ENCODE data around the gene GUCA2A. TPM values are rescaled to one million over a fixed set of nuclear protein-coding genes. Genes with fewer than 3 reads are reported as not detected.

Gene GUCA2A
- total RNA-seq, 1 experiment from 2014 or later, result not detected

DNA sequence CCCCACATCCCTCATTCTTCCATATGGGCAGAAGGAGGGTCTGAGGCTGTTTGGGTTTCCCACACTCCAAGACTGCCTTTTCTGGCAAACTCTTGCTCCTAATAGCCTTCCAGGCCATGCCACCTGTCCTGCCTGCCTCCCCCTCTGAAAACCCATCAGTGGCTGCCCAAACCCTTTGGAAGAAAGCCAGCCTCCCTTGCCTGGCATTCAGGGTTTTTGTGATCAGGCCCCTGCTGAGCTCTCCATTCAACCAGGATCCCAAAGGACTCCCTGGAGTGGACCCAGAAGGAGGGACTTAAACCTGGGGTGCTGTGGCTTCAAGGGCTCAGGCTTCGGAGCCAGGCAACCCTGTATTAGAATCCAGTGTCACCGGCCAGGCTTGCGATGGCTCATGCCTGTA, 4.2 kb upstream of the GUCA2A start:
- no peaks in the 10 kb centered on the region for H3K23me2 ChIP-seq (ENCODE audit: insufficient read length, low read depth, low read length, poor library complexity, severe bottlenecking)
- H3K23ac ChIP-seq (ENCODE audit: insufficient read length, low read depth, low read length), result no peak overlapping the region
- no peak overlapping the region for H2BK20ac ChIP-seq (ENCODE audit: low read depth, low read length, poor library complexity, severe bottlenecking)
- no peaks in the 10 kb centered on the region for H3K9me3 ChIP-seq (ENCODE audit: control insufficient read depth, low read depth, low read length)
- no peak overlapping the region for H3K14ac ChIP-seq (ENCODE audit: insufficient read depth, low read length)
- peaks cover 14 to 15% of the 10 kb centered on the region in 2 experiments for H3K4me1 Mint-ChIP-seq
- H3K27ac Mint-ChIP-seq, result 0 out of 7 replicates have a peak overlapping the region, but pooled peaks of 1 of the 3 experiments have one; percentile 23
- no peaks in the 10 kb centered on the region; a peak in 2 of 5 replicates for H3K9me3 Mint-ChIP-seq
- H2AK5ac ChIP-seq (ENCODE audit: insufficient read length, low read length), result no peak overlapping the region
- H3K27me3 Mint-ChIP-seq (ENCODE audit: low read depth), result no peaks in the 10 kb centered on the region
- no peak overlapping the region for H4K8ac ChIP-seq (replicated peaks; ENCODE audit: insufficient read length, low read depth, low read length)
- no peaks in the 10 kb centered on the region for H3K27me3 ChIP-seq (ENCODE audit: insufficient read depth, low read length)
- TF ChIP-seq, protein P1, sequence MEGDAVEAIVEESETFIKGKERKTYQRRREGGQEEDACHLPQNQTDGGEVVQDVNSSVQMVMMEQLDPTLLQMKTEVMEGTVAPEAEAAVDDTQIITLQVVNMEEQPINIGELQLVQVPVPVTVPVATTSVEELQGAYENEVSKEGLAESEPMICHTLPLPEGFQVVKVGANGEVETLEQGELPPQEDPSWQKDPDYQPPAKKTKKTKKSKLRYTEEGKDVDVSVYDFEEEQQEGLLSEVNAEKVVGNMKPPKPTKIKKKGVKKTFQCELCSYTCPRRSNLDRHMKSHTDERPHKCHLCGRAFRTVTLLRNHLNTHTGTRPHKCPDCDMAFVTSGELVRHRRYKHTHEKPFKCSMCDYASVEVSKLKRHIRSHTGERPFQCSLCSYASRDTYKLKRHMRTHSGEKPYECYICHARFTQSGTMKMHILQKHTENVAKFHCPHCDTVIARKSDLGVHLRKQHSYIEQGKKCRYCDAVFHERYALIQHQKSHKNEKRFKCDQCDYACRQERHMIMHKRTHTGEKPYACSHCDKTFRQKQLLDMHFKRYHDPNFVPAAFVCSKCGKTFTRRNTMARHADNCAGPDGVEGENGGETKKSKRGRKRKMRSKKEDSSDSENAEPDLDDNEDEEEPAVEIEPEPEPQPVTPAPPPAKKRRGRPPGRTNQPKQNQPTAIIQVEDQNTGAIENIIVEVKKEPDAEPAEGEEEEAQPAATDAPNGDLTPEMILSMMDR (conservative IDR thresholded peaks at IDR 0.05), result no peak
- H3K79me1 ChIP-seq (ENCODE audit: insufficient read depth, low read depth, low read length, poor library complexity, severe bottlenecking), result no peaks in the 10 kb centered on the region
- H3K79me2 ChIP-seq (ENCODE audit: insufficient read depth, low read length), result no peaks in the 10 kb centered on the region
- no peak overlapping the region for H3K4ac ChIP-seq (ENCODE audit: low read depth, low read length)
- H3K4me2 ChIP-seq (ENCODE audit: insufficient read depth, insufficient read length, low read length), result no peak overlapping the region
- no peaks in the 10 kb centered on the region for H3K36me3 Mint-ChIP-seq (ENCODE audit: insufficient read depth in 1 of 3, low read depth in 3 of 3)
- no peak overlapping the region for H3K56ac ChIP-seq (ENCODE audit: insufficient read length, low read depth, low read length)
- no peak for DNase-seq
- no peak overlapping the region for H3K9ac ChIP-seq (ENCODE audit: extremely low read depth, insufficient read length, low read length)
- H4K5ac ChIP-seq (ENCODE audit: insufficient read length, low read depth, low read length), result no peak overlapping the region
- no CpG with 5 or more reads among the region's 3 CpGs for WGBS (ENCODE audit: extremely low coverage, insufficient read length, low lambda C conversion rate)
- H4K20me1 ChIP-seq (ENCODE audit: control insufficient read depth, insufficient read depth, insufficient read length), result no peaks in the 10 kb centered on the region
- no peaks in the 10 kb centered on the region; the same call in 1 of the 2 replicates for H3K4me1 ChIP-seq (ENCODE audit: insufficient read depth, low read length)
- no peak overlapping the region for H4K91ac ChIP-seq (ENCODE audit: insufficient read length, low read depth, low read length)
- no peak overlapping the region for H2BK15ac ChIP-seq (ENCODE audit: low read depth, low read length)
- no peak overlapping the region for H2AFZ ChIP-seq (ENCODE audit: low read length)
- no peak overlapping the region for H2BK5ac ChIP-seq (ENCODE audit: insufficient read length, low read length)
- H2BK12ac ChIP-seq (ENCODE audit: insufficient read length, low read depth, low read length), result no peak overlapping the region
- H2BK120ac ChIP-seq (ENCODE audit: low read depth, low read length, poor library complexity, severe bottlenecking), result no peak overlapping the region
- H3K18ac ChIP-seq (ENCODE audit: insufficient read length, low read depth, low read length), result no peak overlapping the region
- H3K4me3 Mint-ChIP-seq, result no peak overlapping the region
- H3K27ac ChIP-seq (ENCODE audit: insufficient read length, low read depth, low read length), result no peak overlapping the region
- H3T11ph ChIP-seq (ENCODE audit: low read length), result no peak overlapping the region

Data from H9 (cell line).